Kidney (tissue), 14 donors: ENCODE measurements around the gene ST3GAL5. TPM values are rescaled to one million over a fixed set of nuclear protein-coding genes. Genes with fewer than 3 reads are reported as not detected.

ENCODE experiments used
- DNase-seq, 5 donors: peaks; one replicate each; pipeline ENCODE4 v3.0.0-alpha.2; 2013 to 2020
- FAIRE-seq: peaks from 2 replicates; lab custom pipeline; 2012; peaks lifted over from hg19 to GRCh38; lab: Jason Lieb, UNC
- H3K27ac ChIP-seq, 2 donors: one replicate each; pipeline ENCODE4 v1.7.0; 2013; ENCODE audit warnings: low read depth in 2 of 2, low read length in 2 of 2, inconsistent platforms in 1 of 2
- H3K27me3 ChIP-seq: one replicate; pipeline ENCODE4 v1.7.1; 2013; ENCODE audit warnings: low read length, inconsistent platforms; ENCODE audit not compliant: control insufficient read depth, insufficient read depth
- H3K36me3 ChIP-seq, 3 donors: one replicate each; pipeline versions ENCODE4 v1.7.0 to v1.7.1; 2013; ENCODE audit warnings: low read length in 3 of 3, control low read depth in 1 of 3, inconsistent platforms in 1 of 3; ENCODE audit not compliant: insufficient read depth in 3 of 3, control insufficient read depth in 2 of 3
- H3K4me1 ChIP-seq, 3 donors: one replicate each; pipeline versions ENCODE4 v1.7.0 to v1.7.1; 2013; ENCODE audit warnings: low read length in 3 of 3, inconsistent platforms in 1 of 3, low read depth in 1 of 3; ENCODE audit not compliant: control insufficient read depth in 2 of 3, insufficient read depth in 2 of 3
- H3K4me3 ChIP-seq, 3 donors: one replicate each; pipeline versions ENCODE4 v1.7.0 to v1.8.1; 2013; ENCODE audit warnings: low read length in 3 of 3, control low read depth in 1 of 3, inconsistent platforms in 1 of 3
- H3K9ac ChIP-seq, 3 donors: one replicate each; pipeline versions ENCODE4 v1.7.0 to v1.7.1; 2013; ENCODE audit warnings: low read length in 3 of 3, control low read depth in 1 of 3, inconsistent platforms in 1 of 3
- H3K9me3 ChIP-seq, 3 donors: one replicate each; pipeline versions ENCODE4 v1.7.0 to v1.7.1; 2013; ENCODE audit warnings: low read length in 3 of 3, control low read depth in 1 of 3, inconsistent platforms in 1 of 3; ENCODE audit not compliant: control insufficient read depth in 2 of 3, insufficient read depth in 1 of 3
- CTCF ChIP-seq: IDR thresholded peaks from 3 replicates; pipeline ENCODE4 v1.5.1; 2012; ENCODE audit warnings: mild to moderate bottlenecking, moderate library complexity, borderline replicate concordance; ENCODE audit not compliant: insufficient read depth; ENCODE audit errors: extremely low read depth
- intact Hi-C: fragments of 100-400 bp; cut with DNase I; formaldehyde crosslinking; loops from one replicate; pipeline ENCODE4 v1.11.1; 2022
- polyA plus RNA-seq: library from polyadenylated mRNA; stranded (reverse); fragments of 350-450 nt; fragmentation: Illumina TruSeq; extraction: RNeasy Lipid Tissue Mini Kit (QIAGEN cat#74804); gene quantifications from one replicate; pipeline ENCODE4 v1.2.3, GENCODE V29; 2014; ENCODE audit warnings: low read depth, low replicate concordance; ENCODE audit not compliant: insufficient read depth
- total RNA-seq: library from RNA; stranded (reverse); fragmentation: NEBNext Ultra II Directional; extraction: Animal tissue kit (Norgen Biotek cat#: 25700); gene quantifications from one replicate; pipeline ENCODE4 v1.2.1, GENCODE V29; 2021
- donor health status: control.
- donor health status: control.
- donor health status: control.
- donor health status: control.
- donor health status: control.
- donor health status: DM: yes; HTN: yes; CAD: no.
- donor health status: Normal renal cell carcinoma (clear cell type).

Gene ST3GAL5
- total and polyA plus RNA-seq, 2 donors from 2014 or later, result 7.0 to 14.6 TPM

GRCh38 chr2:85920810-85921545 is 32.2 kb upstream of the ST3GAL5 start:
- H3K27ac ChIP-seq, result no peak overlapping the region

GRCh38 chr2:85917887-85918795 is 29.4 kb upstream of the ST3GAL5 start:
- Histone ChIP-seq H3K9me3 (no peaks in the 10 kb centered on the region), H3K27me3 (no peaks in the 10 kb centered on the region), H3K4me1 (no peaks in the 10 kb centered on the region), H3K9ac (no peak overlapping the region), H3K27ac (no peak overlapping the region), H3K4me3 (no peak overlapping the region), H3K36me3 (no peaks in the 10 kb centered on the region)
- no peak for TF ChIP-seq CTCF
- DNase-seq (no peak), FAIRE-seq (no peak)
- intact Hi-C loops, result no loop called here

More at GRCh38 chr2:85920810-85921545, 32.2 kb upstream of the ST3GAL5 start:
- intact Hi-C loops, result no loop called here
- no peak for TF ChIP-seq CTCF
- FAIRE-seq (no peak), DNase-seq (peak in 1 of 5 donors; percentile 10)
- Histone ChIP-seq H3K9me3 (no peaks in the 10 kb centered on the region), H3K36me3 (no peaks in the 10 kb centered on the region), H3K9ac (no peak overlapping the region), H3K4me3 (no peak overlapping the region), H3K27me3 (no peaks in the 10 kb centered on the region), H3K4me1 (peaks cover 0 to 9% (median 0%) of the 10 kb centered on the region in 3 donors)

GRCh38 chr2:85915606-85916303 is 27.0 kb upstream of the ST3GAL5 start:
- Histone ChIP-seq H3K9ac (no peak overlapping the region), H3K9me3 (no peaks in the 10 kb centered on the region), H3K4me3 (no peak overlapping the region), H3K36me3 (no peaks in the 10 kb centered on the region), H3K4me1 (no peaks in the 10 kb centered on the region), H3K27ac (no peak overlapping the region), H3K27me3 (no peaks in the 10 kb centered on the region)
- intact Hi-C loops, result no loop called here
- DNase-seq (no peak), FAIRE-seq (no peak)
- no peak for TF ChIP-seq CTCF
